ENCODE results near the gene CD33.
"Not testable (repeated sequence)": the region's sequence is repeated elsewhere in the genome, so short reads cannot be mapped to it uniquely, and the experiment has no call there.

The CD33 gene

GRCh38 chr19:51198641-51199040, 26.2 kb upstream of the CD33 start:
- ATAC-seq, result no peak
- H3K27ac Mint-ChIP-seq, result no peak overlapping the region
- H3K36me3 Mint-ChIP-seq, result no peaks in the 10 kb centered on the region
- H3K4me1 Mint-ChIP-seq, result peaks cover 8% of the 10 kb centered on the region
- no peak for DNase-seq (ENCODE audit: low spot score in 2 of 2)
- H3K9me3 Mint-ChIP-seq, result no peaks in the 10 kb centered on the region
- H3K4me3 Mint-ChIP-seq, result no peak overlapping the region

- Mint-ChIP-seq H3K4me1 (peaks cover 2% of the 10 kb centered on the region), H3K4me3 (no peak overlapping the region), H3K36me3 (no peaks in the 10 kb centered on the region), H3K27ac (no peak overlapping the region), H3K9me3 (no peaks in the 10 kb centered on the region)
- DNase-seq (ENCODE audit: low spot score in 2 of 2), result no peak
- ATAC-seq, result no peak
Measured at GRCh38 chr19:51200071-51200666, 24.7 kb upstream of the CD33 start.

DNA sequence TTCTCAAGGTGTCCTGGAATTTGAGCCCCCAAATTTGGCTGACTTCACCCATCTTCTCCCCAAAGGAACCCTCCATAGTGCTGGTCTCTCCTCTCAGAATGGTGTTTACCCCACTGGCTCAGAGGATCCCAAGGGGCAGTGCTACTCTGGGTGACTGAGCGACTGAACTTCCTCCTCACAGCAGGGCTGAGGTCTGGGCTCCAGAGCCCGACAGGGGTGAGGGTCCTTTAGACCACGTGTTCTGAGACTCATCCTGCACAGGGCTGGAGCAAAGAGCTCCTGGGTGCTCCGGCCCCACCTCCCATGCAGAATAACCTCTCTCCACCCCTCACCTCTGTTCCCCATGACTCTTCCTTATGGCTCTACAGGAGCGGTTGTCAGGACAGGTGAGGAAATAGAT, 23.2 kb upstream of the CD33 start:
- Mint-ChIP-seq H3K27ac (no peak overlapping the region), H3K4me3 (no peak overlapping the region), H3K9me3 (no peaks in the 10 kb centered on the region)

GRCh38 chr19:51203916-51204315, 21.0 kb upstream of the CD33 start:
- Mint-ChIP-seq H3K9me3 (no peaks in the 10 kb centered on the region), H3K36me3 (no peaks in the 10 kb centered on the region), H3K4me3 (no peak overlapping the region), H3K4me1 (no peaks in the 10 kb centered on the region), H3K27ac (no peak overlapping the region)
- no peak for ATAC-seq
- no peak for DNase-seq (ENCODE audit: low spot score in 2 of 2)

More for the DNA sequence above, 23.2 kb upstream of the CD33 start:
- ATAC-seq (no peak), DNase-seq (ENCODE audit: low spot score in 2 of 2) (no peak)
- Mint-ChIP-seq H3K36me3 (no peaks in the 10 kb centered on the region), H3K4me1 (no peaks in the 10 kb centered on the region)

- Mint-ChIP-seq H3K27ac (no peak overlapping the region), H3K36me3 (no peaks in the 10 kb centered on the region), H3K4me3 (no peak overlapping the region), H3K9me3 (no peaks in the 10 kb centered on the region), H3K4me1 (no peaks in the 10 kb centered on the region)
- DNase-seq (ENCODE audit: low spot score in 2 of 2) (no peak), ATAC-seq (no peak)
Measured at GRCh38 chr19:51204321-51204720, 20.6 kb upstream of the CD33 start.

- H3K36me3 Mint-ChIP-seq, result no peaks in the 10 kb centered on the region
- DNase-seq (ENCODE audit: low spot score in 2 of 2) (no peak), ATAC-seq (peak; percentile 52)
- no peaks in the 10 kb centered on the region for H3K9me3 Mint-ChIP-seq
- no peaks in the 10 kb centered on the region for H3K4me1 Mint-ChIP-seq
- no peak overlapping the region for H3K4me3 Mint-ChIP-seq
- no peak overlapping the region for H3K27ac Mint-ChIP-seq
Measured at GRCh38 chr19:51207747-51208146, 17.1 kb upstream of the CD33 start.

- no peak for DNase-seq (ENCODE audit: low spot score in 2 of 2)
- H3K9me3 Mint-ChIP-seq, result no peaks in the 10 kb centered on the region
- H3K27ac Mint-ChIP-seq, result no peak overlapping the region
- H3K36me3 Mint-ChIP-seq, result no peaks in the 10 kb centered on the region
- no peaks in the 10 kb centered on the region for H3K4me1 Mint-ChIP-seq
- no peak overlapping the region for H3K4me3 Mint-ChIP-seq
- no peak for ATAC-seq
Measured at GRCh38 chr19:51210191-51210784, 14.6 kb upstream of the CD33 start.

DNA sequence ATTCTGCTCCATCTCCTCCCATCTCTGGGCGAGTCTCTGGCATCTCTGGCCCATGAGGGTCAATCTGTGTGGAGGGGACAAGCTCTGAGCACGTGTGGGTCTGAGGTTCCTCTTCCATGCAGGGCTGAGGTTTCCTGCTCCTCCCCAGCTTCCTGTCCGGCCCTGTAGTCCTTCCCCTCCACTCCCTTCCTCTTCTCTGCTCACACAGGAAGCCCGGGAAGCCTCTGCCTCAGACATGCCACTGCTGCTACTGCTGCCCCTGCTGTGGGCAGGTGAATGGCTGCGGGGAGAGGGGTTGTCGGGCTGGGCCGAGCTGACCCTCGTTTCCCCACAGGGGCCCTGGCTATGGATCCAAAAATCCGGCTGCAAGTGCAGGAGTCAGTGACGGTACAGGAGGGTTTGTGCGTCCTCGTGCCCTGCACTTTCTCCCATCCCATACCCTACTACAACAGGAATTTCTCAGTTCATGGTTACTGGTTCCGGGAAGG, 14.0 kb upstream of the CD33 start:
- not testable (repeated sequence) for H3K36me3 Mint-ChIP-seq; ATAC-seq; H3K4me3 Mint-ChIP-seq; H3K4me1 Mint-ChIP-seq; H3K27ac Mint-ChIP-seq; DNase-seq (ENCODE audit: low spot score in 2 of 2); H3K9me3 Mint-ChIP-seq

DNA sequence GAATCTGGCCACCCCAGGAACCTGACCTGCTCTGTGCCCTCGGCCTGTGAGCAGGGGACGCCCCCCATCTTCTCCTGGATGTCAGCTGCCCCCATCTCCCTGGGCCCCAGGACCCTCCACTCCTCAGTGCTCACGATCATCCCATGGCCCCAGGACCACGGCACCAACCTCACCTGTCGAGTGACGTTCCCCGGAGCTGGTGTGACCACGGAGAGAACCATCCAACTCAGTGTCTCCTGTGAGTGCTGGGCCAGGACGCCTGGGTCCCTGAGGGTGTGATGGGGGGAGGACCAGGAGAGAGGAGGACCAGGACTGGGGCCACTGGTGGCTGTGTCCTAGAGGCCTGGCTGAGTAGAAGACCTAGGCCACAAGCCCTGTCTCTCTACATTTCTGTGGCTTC, 13.0 kb upstream of the CD33 start:
- no peak overlapping the region for H3K27ac Mint-ChIP-seq
- no peaks in the 10 kb centered on the region for H3K9me3 Mint-ChIP-seq
- H3K36me3 Mint-ChIP-seq, result no peaks in the 10 kb centered on the region
- H3K4me1 Mint-ChIP-seq, result no peaks in the 10 kb centered on the region
- no peak overlapping the region for H3K4me3 Mint-ChIP-seq
- DNase-seq (ENCODE audit: low spot score in 2 of 2) (no peak), ATAC-seq (no peak)

- Mint-ChIP-seq H3K36me3 (no peaks in the 10 kb centered on the region), H3K9me3 (no peaks in the 10 kb centered on the region), H3K27ac (no peak overlapping the region), H3K4me1 (no peaks in the 10 kb centered on the region), H3K4me3 (no peak overlapping the region)
- DNase-seq (ENCODE audit: low spot score in 2 of 2), result no peak
- ATAC-seq, result no peak
Measured at GRCh38 chr19:51219307-51219706, 5.6 kb upstream of the CD33 start.

- Mint-ChIP-seq H3K36me3 (no peaks in the 10 kb centered on the region), H3K4me3 (no peak overlapping the region), H3K9me3 (no peaks in the 10 kb centered on the region), H3K4me1 (no peaks in the 10 kb centered on the region), H3K27ac (no peak overlapping the region)
- DNase-seq (ENCODE audit: low spot score in 2 of 2) (no peak), ATAC-seq (no peak)
Measured at GRCh38 chr19:51219971-51220370, 4.9 kb upstream of the CD33 start.

DNA sequence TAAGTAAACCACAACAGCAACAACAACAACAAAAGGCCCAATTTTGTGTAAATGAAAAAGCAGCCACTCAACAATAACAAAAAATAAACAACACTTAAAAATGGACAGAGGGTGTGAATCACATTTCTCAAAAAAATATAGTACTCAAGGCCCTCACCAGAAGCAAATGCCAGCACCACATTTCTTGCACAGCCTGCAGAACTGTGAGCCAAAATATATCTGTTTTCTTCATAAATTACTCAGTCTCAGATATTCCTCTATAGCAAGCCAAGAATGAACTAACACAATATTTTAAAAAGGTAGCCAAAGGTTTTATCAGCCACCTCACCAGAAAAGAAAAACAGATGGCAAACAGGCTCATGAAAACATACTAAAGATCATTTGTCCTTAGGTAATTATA, 3.9 kb upstream of the CD33 start:
- Mint-ChIP-seq H3K9me3 (no peaks in the 10 kb centered on the region), H3K36me3 (no peaks in the 10 kb centered on the region), H3K27ac (no peak overlapping the region), H3K4me1 (no peaks in the 10 kb centered on the region), H3K4me3 (no peak overlapping the region)
- no peak for DNase-seq (ENCODE audit: low spot score in 2 of 2)
- no peak for ATAC-seq

GRCh38 chr19:51224163-51224641, 678 bp upstream of the CD33 start:
- H3K9me3 Mint-ChIP-seq, result no peaks in the 10 kb centered on the region
- no peak for ATAC-seq
- H3K4me1 Mint-ChIP-seq, result no peaks in the 10 kb centered on the region
- no peaks in the 10 kb centered on the region for H3K36me3 Mint-ChIP-seq
- no peak overlapping the region for H3K27ac Mint-ChIP-seq
- no peak for DNase-seq (ENCODE audit: low spot score in 2 of 2)
- no peak overlapping the region for H3K4me3 Mint-ChIP-seq

DNA sequence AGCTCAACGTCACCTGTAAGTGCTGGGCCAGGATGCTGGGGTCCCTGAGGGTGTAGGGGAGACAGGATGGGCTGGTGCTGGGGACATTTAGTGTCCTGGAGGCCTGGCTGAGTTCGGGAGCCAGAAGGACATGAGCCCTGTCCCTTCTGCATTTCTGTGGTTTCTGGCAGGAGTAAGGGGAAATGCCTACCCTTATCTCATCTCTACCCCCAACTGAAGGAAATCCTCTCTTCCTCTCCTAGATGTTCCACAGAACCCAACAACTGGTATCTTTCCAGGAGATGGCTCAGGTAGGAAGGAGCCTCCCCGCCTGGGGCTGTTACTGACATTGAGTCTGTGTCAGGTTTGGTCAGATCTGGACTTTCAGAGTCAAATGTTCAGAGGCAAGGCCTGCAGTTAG, 1.2 kb downstream of the CD33 start:
- Mint-ChIP-seq H3K9me3 (no peaks in the 10 kb centered on the region), H3K4me3 (no peak overlapping the region), H3K36me3 (no peaks in the 10 kb centered on the region), H3K27ac (no peak overlapping the region), H3K4me1 (no peaks in the 10 kb centered on the region)
- DNase-seq (ENCODE audit: low spot score in 2 of 2) (no peak), ATAC-seq (no peak)

- no peak overlapping the region for H3K27ac Mint-ChIP-seq
- H3K4me1 Mint-ChIP-seq, result no peaks in the 10 kb centered on the region
- H3K4me3 Mint-ChIP-seq, result no peak overlapping the region
Measured at GRCh38 chr19:51227326-51227725, 2.4 kb downstream of the CD33 start.

GRCh38 chr19:51227966-51228365, 3.1 kb downstream of the CD33 start:
- ATAC-seq, result no peak
- no peak overlapping the region for H3K4me3 Mint-ChIP-seq
- no peaks in the 10 kb centered on the region for H3K9me3 Mint-ChIP-seq
- H3K27ac Mint-ChIP-seq, result no peak overlapping the region
- no peaks in the 10 kb centered on the region for H3K36me3 Mint-ChIP-seq
- H3K4me1 Mint-ChIP-seq, result no peaks in the 10 kb centered on the region
- no peak for DNase-seq (ENCODE audit: low spot score in 2 of 2)

More at GRCh38 chr19:51227326-51227725, 2.4 kb downstream of the CD33 start:
- no peak for ATAC-seq
- no peak for DNase-seq (ENCODE audit: low spot score in 2 of 2)
- no peaks in the 10 kb centered on the region for H3K9me3 Mint-ChIP-seq
- no peaks in the 10 kb centered on the region for H3K36me3 Mint-ChIP-seq

All from stimulated activated effector memory CD8-positive, alpha-beta T cell treated with anti-CD3 and anti-CD28 coated beads, Interleukin-12 subunit alpha, Interleukin-12 subunit beta, amount 100 ng/mL, for 72 hours (primary cell).